Measurements from ENCODE around the gene FARP1.

- no peak for TF ChIP-seq CTCF (conservative IDR thresholded peaks at IDR 0.05; ENCODE audit: low read length)
- no peak for TF ChIP-seq EZH2phosphoT487 (IDR thresholded peaks at IDR 0.05; ENCODE audit: borderline replicate concordance, low read depth, low read length)
Measured at GRCh38 chr13:98312606-98313005, 169.7 kb downstream of the FARP1 start.
